Daoy (cell line): ENCODE data around the gene GNAI1. TPM values are rescaled to one million over a fixed set of nuclear protein-coding genes. Genes with fewer than 3 reads are reported as not detected.
A peak's percentile ranks its signal among the peaks of the same experiment; 100 is the strongest.

Experiments
- DNase-seq: peaks from one replicate; pipeline ENCODE4 v3.0.0-alpha.2; 2015; ENCODE audit warnings: low read depth
- total RNA-seq: library from RNA; depleted of rRNA; stranded (reverse); fragments of >200 nt; shearing (Covaris generic); gene quantifications from 2 replicates; pipeline ENCODE4 v1.2.3, GENCODE V29; 2014

GNAI1 gene
- total RNA-seq, 1 experiment from 2014 or later: 25.7 TPM

DNA sequence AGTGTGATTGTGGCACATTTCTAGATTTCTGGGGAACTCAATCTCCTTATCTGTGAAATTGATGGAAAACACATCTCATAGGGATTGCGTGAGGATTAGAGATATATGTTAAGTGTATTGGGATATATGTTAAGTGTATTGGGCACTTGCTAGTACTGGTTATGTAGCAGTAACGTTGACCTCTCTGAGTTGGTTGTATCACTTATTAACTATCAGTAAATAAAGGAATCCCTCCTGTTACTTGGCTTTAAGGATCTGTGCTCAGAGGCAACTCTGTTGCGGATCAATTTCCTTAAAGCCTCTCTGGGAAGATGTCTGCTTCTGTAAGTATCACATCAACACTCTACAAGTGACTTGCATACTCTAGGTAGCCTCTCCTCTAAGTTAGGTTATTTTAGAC lies 25.2 kb downstream of the GNAI1 start:
- DNase-seq: no peak

DNA sequence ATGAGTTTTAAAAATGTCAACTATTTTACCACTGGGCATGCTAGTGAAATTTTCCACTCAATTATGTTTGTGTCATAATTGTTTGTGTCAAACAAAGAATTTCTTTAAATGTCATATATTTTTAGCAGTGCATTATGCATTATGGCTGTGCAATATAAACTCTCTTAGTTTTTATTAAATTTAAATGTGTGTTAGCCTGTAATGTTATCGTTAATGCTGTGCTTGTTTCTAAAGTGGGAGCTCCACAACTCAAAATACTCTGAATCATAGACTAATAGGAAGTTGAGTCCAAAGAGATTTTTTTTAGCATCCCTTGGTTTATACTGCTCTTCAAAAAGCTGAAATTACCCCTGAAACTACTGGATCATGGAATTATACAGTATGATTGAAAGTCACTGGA lies 26.8 kb downstream of the GNAI1 start:
- no peak for DNase-seq

DNA sequence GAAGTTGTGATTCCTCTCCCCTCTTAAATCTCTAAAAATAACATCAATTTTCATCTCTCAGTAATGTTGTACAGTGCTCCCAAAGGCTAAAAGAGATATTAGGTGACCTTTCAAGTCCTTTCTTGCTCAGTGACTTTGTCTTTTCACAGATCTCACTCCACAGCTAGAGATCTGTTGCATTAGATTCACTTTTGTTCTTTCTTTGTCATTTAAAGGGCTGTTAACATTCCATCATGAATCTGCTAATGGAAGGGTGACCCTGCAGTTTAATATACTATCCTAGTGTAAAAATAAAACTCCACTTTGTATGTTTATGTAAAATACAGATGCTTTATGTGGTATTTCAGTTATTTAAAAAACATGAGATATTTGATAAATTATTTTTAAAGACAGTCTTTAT lies 30.5 kb downstream of the GNAI1 start:
- DNase-seq: no peak

DNA sequence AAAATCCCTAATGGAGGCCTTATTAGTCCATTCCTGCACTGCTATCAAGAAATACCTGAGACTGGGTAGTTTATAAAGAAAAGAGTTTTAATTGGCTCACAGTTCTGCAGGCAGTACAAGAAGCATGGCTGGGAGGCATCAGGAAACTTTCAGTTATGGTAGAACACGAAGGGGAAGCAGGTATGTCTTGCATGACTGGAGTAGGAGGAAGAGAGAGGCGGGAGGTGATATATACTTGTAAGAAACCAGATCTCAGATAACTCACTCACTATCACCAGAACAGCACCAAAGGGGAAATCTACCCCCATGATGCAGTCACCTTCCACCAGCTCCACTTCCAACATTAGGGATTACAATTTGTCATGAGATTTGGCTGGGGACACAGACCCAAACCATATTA lies 35.8 kb downstream of the GNAI1 start:
- DNase-seq: no peak

DNA sequence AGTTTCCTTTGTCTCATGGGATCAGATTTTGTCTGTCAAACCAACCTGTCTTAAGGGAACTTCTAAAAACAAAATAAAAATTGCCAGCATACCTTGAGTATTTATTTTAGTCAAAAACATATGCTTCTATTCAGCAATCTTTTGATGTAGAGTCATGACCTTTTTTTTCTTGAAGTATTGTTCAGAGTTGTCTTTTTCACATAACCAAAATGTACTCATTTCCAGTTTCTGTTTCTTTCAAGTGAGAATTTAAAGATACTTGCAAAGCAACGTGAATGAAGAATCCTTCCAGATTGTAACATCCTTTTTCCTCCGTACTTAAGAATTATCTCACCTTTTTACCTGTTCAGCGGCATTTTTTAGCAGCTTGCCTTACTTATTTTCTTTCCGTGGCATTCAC lies 37.8 kb downstream of the GNAI1 start:
- DNase-seq: no peak

DNA sequence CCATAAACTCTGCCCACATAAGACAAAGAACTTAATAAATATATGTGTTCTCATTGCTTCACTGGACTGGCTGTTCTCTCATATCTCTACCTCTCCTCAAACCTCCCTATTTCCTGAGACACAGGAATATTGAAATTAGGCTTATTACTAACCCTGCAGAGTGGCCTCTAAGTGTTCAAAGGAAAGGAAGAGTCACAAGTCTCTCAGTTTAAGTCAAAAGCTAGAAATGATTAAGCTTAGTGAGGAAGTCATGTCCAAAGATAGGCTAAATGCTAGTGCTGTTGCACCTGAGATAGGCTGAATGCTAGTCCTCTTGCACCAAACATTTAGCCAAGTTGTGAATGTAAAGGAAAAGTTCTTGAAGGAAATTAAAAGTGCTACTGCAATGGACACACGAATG lies 41.1 kb downstream of the GNAI1 start:
- DNase-seq: no peak

DNA sequence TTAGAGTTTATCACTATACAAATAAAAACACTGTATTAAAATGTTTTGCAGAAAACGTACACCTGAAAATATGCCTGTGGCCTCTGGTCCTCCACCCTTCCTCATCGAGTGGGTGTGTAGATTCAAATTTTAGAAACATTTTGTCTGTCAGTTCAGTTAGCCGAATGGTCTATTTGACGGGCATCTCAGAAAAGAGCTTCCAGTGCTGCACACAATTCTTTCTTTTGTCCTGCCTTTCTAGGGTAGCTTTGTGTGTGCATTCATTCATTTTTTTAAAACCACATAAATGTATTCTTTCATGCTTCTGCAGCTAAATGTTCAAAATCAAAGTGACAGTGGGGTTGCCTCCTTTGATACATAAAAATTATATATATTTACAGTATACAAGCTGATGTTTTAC lies 46.8 kb downstream of the GNAI1 start:
- no peak for DNase-seq

DNA sequence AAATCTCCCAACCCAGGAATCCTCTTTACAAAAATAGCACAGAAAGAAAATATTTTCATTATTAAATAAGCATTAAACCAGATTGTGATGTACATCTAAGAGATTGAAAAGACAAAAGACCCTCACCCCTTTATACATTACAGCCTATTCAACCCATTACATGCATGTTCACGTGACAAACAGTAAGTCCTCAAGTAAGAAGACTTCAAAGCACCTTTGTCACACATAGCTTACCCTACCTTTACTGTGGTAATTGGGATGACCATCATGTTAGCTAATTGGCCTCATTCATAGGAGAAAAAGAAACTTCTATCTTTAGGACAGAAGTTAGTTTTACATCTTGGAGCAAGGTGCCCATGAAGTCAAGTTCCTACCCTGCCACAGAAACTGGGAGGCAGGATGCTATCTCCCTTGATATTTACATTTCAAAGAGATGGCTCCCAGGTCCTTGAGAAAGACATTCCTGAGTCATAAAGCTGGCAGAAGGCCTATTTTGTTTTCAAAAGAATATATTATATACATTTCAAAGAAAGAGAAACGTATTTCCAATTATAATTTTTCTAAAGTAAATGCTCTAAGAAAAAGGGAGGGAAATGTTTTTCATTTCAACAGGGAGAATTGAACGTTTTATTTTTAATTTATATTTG lies 48.1 kb downstream of the GNAI1 start:
- DNase-seq: no peak

DNA sequence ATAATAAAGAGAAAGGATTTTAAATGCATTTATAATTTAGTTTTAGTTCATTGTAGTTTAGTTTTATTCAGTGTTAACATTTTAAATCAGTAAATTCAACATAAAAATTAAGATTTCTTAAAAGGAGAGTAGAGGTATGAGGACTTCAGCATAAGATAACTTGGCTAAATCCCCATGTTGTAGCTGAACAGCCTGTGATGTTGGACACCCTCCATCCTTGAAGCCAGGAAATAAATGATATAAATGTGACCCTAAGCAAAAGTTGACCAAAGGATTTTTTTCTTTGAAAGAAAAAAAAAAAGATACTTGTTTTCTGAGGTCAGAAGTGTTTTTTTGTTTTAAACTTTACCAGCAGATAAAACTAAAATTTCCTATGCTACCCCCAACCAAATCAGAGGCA lies 48.7 kb downstream of the GNAI1 start:
- DNase-seq: no peak

DNA sequence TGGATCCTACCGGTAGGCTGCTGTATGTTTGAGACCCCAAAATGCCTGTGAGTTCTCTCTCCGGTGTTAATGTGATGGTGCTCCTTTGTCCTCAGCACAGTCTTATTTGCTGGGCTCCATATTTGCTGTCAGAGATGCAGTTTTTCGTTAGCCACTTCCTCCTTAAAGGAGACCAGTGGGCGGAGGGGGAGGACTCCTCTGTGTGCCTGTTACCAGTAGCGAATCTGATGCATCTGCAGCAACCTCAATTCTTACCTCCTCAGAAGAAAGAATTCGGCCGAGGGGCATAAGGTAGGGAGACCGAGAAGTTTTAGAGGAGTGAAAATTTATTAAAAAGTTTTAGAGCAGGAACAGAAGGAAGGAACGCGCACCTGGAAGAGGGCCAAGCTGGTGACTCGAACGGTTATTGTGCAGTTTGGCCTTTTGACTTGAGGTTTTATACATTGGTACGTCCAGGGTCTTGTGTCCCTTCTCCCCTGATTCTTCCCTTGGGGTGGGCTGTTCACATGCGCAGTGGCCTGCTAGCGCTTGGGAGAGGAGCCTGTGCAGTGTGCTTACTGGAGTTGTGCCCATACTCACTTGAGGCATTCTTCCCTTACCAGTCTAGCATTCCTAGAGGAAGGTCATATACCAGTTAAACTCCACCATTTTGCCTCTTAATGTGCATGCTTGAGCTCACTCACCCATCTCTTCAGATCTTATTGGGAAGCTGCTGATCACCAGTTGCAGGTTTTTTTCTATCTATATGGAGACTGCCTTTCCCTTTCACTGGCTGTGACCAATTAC lies 49.5 kb downstream of the GNAI1 start:
- DNase-seq: peak; percentile 4

DNA sequence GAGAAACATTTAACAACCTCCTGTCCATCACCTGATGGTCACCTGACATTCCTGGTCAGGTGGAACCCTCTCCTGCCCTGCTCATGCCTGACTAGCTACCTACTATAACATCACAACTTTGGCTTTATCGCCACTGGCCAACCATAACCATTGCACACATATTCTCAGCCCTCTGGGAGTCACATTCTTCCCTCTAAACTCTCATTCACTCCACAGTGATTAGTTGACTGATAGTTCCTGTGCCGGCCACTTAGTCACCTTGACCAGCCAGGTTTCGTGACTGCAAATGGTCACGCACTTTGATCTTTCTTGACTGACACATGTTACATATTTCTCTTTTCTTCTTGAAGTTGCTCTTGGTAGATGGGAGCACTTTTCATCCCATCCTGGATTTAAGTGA lies 50.1 kb downstream of the GNAI1 start:
- DNase-seq: no peak

DNA sequence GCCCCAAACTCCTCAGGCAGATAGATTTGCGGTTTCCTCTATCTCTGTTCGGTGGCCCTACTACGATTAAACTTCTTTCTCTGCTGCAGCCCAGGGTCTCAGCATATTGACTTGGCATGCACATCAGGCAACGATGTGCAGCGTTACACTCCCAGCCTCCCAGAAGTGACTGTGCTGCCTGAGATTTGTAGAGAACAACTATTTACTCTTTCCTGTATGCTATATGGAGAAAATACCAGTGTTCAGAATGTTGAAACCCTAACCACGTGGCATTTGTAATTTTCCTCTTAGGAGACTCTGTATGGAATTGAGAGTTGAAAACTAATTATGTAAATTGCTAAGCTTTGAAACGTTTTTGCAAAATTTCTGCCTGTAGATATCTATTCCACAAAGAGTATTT lies 50.9 kb downstream of the GNAI1 start:
- no peak for DNase-seq

DNA sequence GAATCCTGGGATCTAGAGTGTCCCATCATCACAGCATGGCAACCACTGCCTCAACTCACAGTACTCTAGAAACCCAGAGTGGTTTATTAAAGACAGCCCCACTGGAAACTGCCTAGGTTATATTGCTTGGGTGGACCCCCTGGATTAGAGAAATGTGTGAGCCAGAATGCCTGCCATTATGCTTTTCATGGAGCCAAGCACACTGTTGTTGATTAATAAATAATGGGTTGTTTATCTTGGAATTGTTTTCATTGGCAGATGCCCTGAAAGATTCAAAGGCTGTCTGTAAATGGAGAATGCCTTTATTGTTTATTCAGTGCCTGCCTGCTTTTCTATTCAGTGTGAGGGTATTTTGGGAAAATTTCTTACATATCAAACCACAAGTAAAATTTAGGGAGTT lies 52.1 kb downstream of the GNAI1 start:
- DNase-seq: no peak

DNA sequence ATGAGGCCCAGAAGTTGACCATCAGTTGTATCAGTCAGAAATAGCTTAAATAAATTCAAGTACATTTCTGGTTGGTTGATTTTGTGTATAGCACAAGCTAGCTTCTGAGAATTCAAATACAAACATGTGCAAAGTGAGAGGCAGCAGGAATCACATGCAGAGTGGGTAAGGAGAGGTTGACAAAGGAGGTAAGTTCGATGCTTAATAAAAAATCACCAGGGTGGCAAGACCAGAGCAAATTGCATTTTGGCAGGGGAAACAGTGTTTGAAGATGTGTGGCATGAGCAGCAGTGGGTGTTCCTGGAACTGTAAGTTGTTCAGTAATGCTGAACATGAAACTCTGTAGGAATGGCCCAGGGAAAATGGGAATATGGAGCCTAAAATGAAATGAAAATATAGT lies 52.6 kb downstream of the GNAI1 start:
- no peak for DNase-seq

DNA sequence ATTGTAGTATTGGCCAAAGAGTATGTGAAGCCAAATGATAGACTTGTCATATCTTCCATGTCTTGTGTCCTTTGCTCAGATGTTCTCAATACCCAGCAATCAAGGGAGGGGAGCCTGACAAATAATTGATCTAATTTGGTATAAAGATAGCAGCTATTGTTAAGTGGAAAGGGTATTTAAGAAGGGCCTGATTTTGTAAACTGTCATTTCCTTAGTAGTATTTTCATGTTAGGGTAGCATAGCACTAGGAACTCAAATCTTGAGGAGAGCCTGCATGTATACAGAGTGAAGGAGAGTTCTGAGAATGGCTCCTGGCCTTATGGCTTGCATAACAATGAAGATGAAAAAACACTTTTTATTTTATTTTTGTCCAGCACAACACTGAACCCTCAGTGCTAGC lies 53.1 kb downstream of the GNAI1 start:
- no peak for DNase-seq

DNA sequence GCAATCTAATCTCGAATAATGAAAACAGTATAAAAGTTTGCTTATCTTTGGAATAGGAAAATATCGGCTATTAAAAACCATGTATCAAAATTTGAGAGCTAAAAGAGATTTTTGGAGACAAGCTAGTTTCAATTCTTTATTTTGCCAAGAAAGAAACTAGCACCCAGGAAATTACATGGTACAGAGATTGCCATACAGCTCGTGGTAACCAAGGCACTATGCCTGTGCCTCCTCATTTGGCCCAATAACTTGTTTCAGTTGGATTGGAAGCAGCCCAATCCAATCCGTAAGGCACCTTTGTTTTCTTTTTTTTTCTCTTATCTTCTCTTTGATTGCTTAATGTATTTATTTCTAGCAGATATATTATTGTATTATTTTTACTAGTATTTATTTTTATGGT lies 55.0 kb downstream of the GNAI1 start:
- no peak for DNase-seq

DNA sequence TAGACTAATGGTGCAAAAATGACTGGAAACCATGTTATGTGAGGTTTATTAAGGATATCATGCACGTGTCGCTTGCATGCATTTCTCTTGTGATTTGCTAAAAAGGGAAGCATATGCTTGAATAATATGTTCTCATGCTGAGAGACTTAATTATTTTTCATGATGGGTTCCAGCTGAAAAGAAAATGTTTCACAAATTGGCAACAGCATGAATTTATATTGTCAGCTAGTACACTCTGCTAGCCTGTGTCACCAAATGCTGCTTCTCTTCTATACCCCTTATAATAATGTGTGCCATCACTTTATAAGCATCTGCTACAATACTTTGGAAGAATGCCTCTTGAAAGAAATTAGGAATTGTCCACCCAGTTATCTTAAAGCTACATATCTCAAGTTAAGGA lies 63.0 kb downstream of the GNAI1 start:
- no peak for DNase-seq

DNA sequence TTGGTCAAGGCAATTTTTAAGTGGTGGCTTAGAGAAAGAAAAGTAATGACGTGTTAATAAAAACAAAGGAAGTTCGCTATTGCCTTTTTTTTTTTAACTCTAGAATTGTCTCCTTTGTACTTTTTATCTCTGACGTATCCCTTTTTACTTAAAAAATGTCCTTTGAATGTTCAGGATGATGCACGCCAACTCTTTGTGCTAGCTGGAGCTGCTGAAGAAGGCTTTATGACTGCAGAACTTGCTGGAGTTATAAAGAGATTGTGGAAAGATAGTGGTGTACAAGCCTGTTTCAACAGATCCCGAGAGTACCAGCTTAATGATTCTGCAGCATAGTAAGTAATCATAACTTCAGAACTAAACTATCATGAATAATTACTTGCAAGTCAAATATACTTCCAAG lies 64.4 kb downstream of the GNAI1 start:
- no peak for DNase-seq

DNA sequence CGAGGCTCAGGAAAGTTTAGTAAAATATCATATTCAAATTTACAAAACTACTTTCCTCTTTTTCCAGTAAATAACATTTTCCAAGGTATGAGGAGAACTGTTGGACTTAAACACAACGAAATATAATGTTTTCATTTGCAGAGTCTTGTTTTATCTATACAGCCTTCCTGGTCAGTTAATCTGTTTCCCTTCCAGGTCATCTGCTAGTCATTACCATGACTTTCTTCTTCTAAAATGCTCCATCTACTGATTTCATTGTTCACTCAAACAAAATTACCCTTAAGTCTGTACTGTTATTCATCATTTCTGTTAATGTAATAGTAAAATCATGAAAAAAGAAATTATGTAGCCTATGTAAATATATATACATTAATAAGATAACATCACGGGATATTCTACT lies 69.8 kb downstream of the GNAI1 start:
- DNase-seq: no peak

DNA sequence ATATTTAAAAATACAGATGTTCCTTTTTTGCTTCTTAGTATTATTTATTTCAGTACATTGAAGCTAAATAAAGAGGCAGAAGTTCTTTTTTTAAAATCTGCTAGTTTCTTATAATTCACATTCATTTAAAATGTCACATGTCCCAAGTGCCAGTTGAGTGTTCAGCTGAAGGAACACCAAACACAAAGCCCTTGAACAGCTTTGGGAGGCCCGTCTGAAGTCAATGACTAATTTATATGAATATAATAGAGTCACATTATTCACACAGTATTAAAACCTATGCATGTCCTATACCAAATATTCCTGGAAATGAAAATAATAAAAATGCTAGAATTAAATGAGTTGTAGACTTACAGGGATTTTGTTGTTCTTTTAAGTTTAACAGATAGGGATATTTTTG lies 70.3 kb downstream of the GNAI1 start:
- no peak for DNase-seq

DNA sequence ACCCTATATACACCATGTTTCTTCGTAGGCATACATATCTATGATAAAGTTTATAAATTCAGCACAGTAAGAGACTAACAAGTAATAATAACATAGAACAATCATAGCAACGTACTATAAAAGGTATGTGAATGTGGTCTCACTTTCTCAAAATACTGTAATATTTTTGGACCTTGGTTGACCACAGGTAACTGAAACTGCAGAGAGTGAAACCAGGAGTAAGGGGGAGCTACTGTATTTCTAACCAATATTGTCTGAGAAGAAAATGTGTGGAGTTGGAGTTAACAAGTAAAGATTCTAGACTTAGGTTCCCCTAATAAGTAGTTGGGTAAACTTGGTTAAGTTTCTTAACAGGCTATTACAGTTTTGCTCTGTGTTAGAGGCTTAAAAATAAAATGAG lies 72.1 kb downstream of the GNAI1 start:
- no peak for DNase-seq

DNA sequence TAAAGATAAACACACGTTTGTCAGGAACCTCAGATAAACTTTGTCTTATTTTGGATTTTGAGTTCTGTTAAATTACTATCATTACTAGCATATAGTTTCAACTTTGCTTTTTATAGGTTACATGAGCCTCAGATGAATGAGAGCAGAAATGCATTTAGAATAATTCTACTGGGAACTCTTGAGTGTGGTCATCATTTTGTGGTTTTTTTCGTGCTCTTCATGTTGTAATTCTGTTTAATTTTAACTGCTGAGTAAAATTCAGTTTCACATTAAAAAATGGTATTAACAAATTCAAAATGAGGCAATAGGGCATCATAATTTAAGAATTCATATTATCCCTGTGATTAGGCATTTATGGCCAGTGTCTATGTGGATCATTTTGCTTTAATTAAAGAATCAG lies 72.9 kb downstream of the GNAI1 start:
- DNase-seq: no peak

DNA sequence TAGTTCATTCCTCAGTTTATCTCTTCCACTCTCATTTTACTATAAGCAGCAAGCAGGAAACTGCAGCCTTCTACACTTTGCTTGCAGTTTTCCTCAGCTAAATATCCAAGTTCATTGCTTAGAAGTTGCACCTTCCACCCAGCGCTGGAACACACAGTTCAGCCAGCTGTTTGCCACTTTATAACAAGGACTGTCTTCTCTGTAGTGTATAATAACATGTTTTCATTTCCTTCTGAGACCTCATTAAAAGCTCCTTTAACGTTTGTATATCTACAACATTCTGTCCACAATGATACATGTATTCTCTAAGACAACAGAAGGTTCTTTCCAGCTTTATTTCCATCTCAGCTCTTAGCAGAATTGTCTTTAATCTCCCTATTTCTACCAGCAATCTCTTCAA lies 74.1 kb downstream of the GNAI1 start:
- no peak for DNase-seq

DNA sequence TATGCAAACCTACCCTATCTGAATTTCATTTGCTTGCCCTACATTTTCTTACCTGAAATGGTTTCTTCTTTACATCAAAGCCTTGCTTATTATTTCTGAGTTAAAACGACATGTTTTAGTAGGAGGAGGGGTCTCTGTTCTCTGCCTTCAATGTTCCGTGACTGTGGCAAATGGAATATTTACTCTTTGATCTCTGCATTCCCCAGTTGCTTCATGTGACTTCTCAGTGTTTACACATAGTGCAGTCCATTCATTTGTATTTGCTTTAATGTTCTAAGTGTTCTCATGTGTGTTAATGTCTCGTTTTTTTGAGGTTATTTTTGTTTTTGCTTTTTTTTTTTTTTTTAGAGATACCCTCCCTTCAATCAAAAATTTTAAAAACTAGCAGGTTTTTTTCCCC lies 75.8 kb downstream of the GNAI1 start:
- DNase-seq: no peak
